SK-N-SH (cell line): ENCODE data around the gene FTO. TPM values are rescaled to one million over a fixed set of nuclear protein-coding genes. Genes with fewer than 3 reads are reported as not detected.

Source experiments
- CTCF ChIA-PET: fragments of 300-600, 350-600 bp; formaldehyde crosslinking; extraction: SDS; loops from one replicate; lab custom pipeline; 2021; lab: Yijun Ruan, JAX
- POLR2A ChIA-PET: fragments of 350-600 bp; sonication (Branson Sonifier 250); formaldehyde crosslinking; extraction: SDS; loops from one replicate; lab custom pipeline; 2020; ENCODE audit warnings: antibody characterized with exemption, inconsistent platforms; lab: Yijun Ruan, JAX
- DNase-seq: peaks from one replicate; pipeline ENCODE4 v3.0.0; 2012
- H2AFZ ChIP-seq: fragments of 200-600 bp; sonication (generic); 2 replicates; pipeline ENCODE4 v1.8.1; 2016; ENCODE audit warnings: antibody characterized with exemption, mild to moderate bottlenecking, low read depth
- H3F3A ChIP-seq: fragments of 200-600 bp; sonication (generic); replicated peaks from 2 replicates; pipeline ENCODE3; 2016; ENCODE audit warnings: antibody characterized with exemption, mild to moderate bottlenecking; ENCODE audit not compliant: insufficient read depth
- H3K27ac ChIP-seq, 2 experiments: fragments of 200-500 bp in 1 of 2; fragments of 200-600 bp in 1 of 2; sonication (Bioruptor generic) in 1 of 2; sonication (generic), shearing (Covaris generic) in 1 of 2; 2 replicates each; pipeline versions ENCODE4 v1.5.1 to v1.6.1; 2014 to 2016; ENCODE audit warnings: low read depth in 2 of 2, inconsistent platforms in 1 of 2, low read length in 1 of 2, mild to moderate bottlenecking in 1 of 2, mixed read lengths in 1 of 2
- H3K27me3 ChIP-seq: fragments of 200-600 bp; sonication (generic), shearing (Covaris generic); 2 replicates; pipeline ENCODE4 v1.6.1; 2016; ENCODE audit warnings: mixed run types; ENCODE audit not compliant: insufficient read depth
- H3K36me3 ChIP-seq, 2 experiments: fragments of 200-500 bp in 1 of 2; fragments of 200-600 bp in 1 of 2; sonication (Bioruptor generic) in 1 of 2; sonication (generic) in 1 of 2; replicated peaks in 1 of 2; 2 replicates each; pipeline versions ENCODE3 to v1.5.1; 2014 to 2016; ENCODE audit warnings: low read length in 1 of 2, mild to moderate bottlenecking in 1 of 2; ENCODE audit not compliant: insufficient read depth in 2 of 2, control insufficient read depth in 1 of 2
- H3K4me1 ChIP-seq, 2 experiments: fragments of 200-500 bp in 1 of 2; fragments of 200-600 bp in 1 of 2; sonication (Bioruptor generic) in 1 of 2; sonication (generic), shearing (Covaris generic) in 1 of 2; 2 replicates each; pipeline versions ENCODE4 v1.5.1 to v1.6.1; 2014 to 2016; ENCODE audit warnings: low read depth in 1 of 2, low read length in 1 of 2, mixed run types in 1 of 2; ENCODE audit not compliant: insufficient read depth in 2 of 2, control insufficient read depth in 1 of 2
- H3K4me2 ChIP-seq: fragments of 200-600 bp; sonication (generic), shearing (Covaris generic); 2 replicates; pipeline ENCODE4 v1.6.1; 2017; ENCODE audit warnings: mixed run types
- H3K4me3 ChIP-seq, 2 experiments: fragments of 200-500 bp in 1 of 2; fragments of 200-600 bp in 1 of 2; sonication (Bioruptor generic) in 1 of 2; sonication (generic), shearing (Covaris generic) in 1 of 2; 2 replicates each; pipeline versions ENCODE4 v1.5.1 to v1.8.1; 2014 to 2016; ENCODE audit warnings: low read depth in 2 of 2, inconsistent platforms in 1 of 2, low read length in 1 of 2, mild to moderate bottlenecking in 1 of 2, mixed read lengths in 1 of 2, moderate library complexity in 1 of 2
- H3K79me2 ChIP-seq: fragments of 200-600 bp; sonication (generic); 2 replicates; pipeline ENCODE4 v1.8.1; 2017; ENCODE audit warnings: mild to moderate bottlenecking; ENCODE audit not compliant: insufficient read depth
- H3K9ac ChIP-seq: fragments of 200-600 bp; sonication (generic); 2 replicates; pipeline ENCODE4 v1.6.1; 2017; ENCODE audit warnings: mixed run types
- H3K9me2 ChIP-seq: fragments of 200-600 bp; sonication (generic); 2 replicates; pipeline ENCODE4 v1.6.1; 2017; ENCODE audit warnings: mixed run types
- H3K9me3 ChIP-seq: fragments of 200-600 bp; sonication (generic); 2 replicates; pipeline ENCODE4 v1.6.1; 2017; ENCODE audit warnings: mixed run types, mild to moderate bottlenecking, moderate library complexity
- H4K20me1 ChIP-seq: fragments of 200-600 bp; sonication (generic); 2 replicates; pipeline ENCODE4 v1.6.1; 2017; ENCODE audit warnings: mild to moderate bottlenecking, mixed run types; ENCODE audit not compliant: insufficient read depth
- EP300 ChIP-seq, 2 experiments: IDR thresholded peaks; 2 replicates each; pipeline versions ENCODE4 v1.4.0 to v1.6.1; 2012; ENCODE audit warnings: borderline replicate concordance in 1 of 2, low read depth in 1 of 2, low read length in 1 of 2
- FOSL2 ChIP-seq: IDR thresholded peaks from 2 replicates; pipeline ENCODE4 v1.4.0; 2012; ENCODE audit warnings: low read depth, mild to moderate bottlenecking, moderate library complexity, borderline replicate concordance
- GABPA ChIP-seq: IDR thresholded peaks from 2 replicates; pipeline ENCODE4 v1.4.0; 2012; ENCODE audit warnings: low read depth, mild to moderate bottlenecking
- GATA2 ChIP-seq: sonication (generic); formaldehyde crosslinking; IDR thresholded peaks from 2 replicates; pipeline ENCODE4 v1.5.0; 2020; ENCODE audit warnings: mild to moderate bottlenecking, missing genetic modification reagents
- NFIC ChIP-seq: IDR thresholded peaks from 2 replicates; pipeline ENCODE4 v1.4.0; 2012; ENCODE audit warnings: borderline replicate concordance
- RFX5 ChIP-seq: IDR thresholded peaks from 2 replicates; pipeline ENCODE4 v1.6.1; 2012; ENCODE audit warnings: mild to moderate bottlenecking, improper control_type of control experiment, low read length
- SIN3A ChIP-seq: IDR thresholded peaks from 2 replicates; pipeline ENCODE4 v1.6.1; 2012; ENCODE audit warnings: low read depth, mild to moderate bottlenecking, low read length, moderate library complexity, borderline replicate concordance
- TCF12 ChIP-seq: IDR thresholded peaks from 2 replicates; pipeline ENCODE4 v1.4.0; 2012
- TEAD4 ChIP-seq: IDR thresholded peaks from 2 replicates; pipeline ENCODE4 v1.4.0; 2012; ENCODE audit warnings: mild to moderate bottlenecking, borderline replicate concordance; ENCODE audit not compliant: insufficient read depth
- polyA plus RNA-seq, 3 experiments: library from polyadenylated mRNA; depleted of rRNA; stranded (reverse); fragments of >200 nt; gene quantifications; 2 replicates each; pipeline ENCODE4 v1.2.3, GENCODE V29; 2012
- TF ChIP-seq, protein P1 (sequence below): IDR thresholded peaks from 2 replicates; pipeline ENCODE4 v1.4.0; 2012; ENCODE audit warnings: low read depth, borderline replicate concordance
- TF ChIP-seq, protein P2 (sequence below): fragments of 150-350 bp; IDR thresholded peaks from 2 replicates; pipeline ENCODE4 v1.6.1; 2016; ENCODE audit warnings: mild to moderate bottlenecking, low read depth, low read length
- TF ChIP-seq, protein P3 (sequence below): IDR thresholded peaks from 2 replicates; pipeline ENCODE4 v1.4.0; 2012; ENCODE audit warnings: low read depth
- TF ChIP-seq, protein P4 (sequence below): fragments of 200-600 bp; sonication (generic); IDR thresholded peaks from 2 replicates; pipeline ENCODE4 v1.6.1; 2017; ENCODE audit warnings: antibody characterized with exemption, mild to moderate bottlenecking, moderate library complexity
- TF ChIP-seq, protein P5 (sequence below): IDR thresholded peaks from 2 replicates; pipeline ENCODE4; 2012

Gene FTO
- polyA plus RNA-seq, 1 of the 3 experiments (the other 2 are of a cell fraction): 41.2 TPM

DNA sequence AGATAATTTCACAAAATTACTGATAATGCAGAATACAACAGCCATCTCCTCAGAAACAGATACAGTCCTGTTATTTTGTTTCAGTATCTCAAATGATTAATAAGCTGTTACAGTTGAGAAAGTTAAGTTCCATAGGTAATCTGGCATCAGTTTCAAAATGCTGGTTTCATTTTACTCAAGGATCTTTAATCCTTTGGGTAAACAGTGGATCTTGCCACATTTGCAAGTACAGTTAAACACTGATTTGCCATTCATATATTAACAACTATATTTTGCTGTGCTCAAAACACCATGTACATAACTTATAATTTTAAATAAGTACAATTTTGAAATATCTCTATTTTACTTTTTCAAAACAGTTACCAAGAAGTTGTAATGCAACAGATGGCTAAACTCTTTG lies 31.5 kb upstream of the FTO start:
- H3K9me2 ChIP-seq: no peaks in the 10 kb centered on the region
- POLR2A ChIA-PET: no interaction called here
- H3K4me2 ChIP-seq: no peak overlapping the region
- no peaks in the 10 kb centered on the region for H3K27me3 ChIP-seq
- TF ChIP-seq TCF12 (no peak), GATA2 (CRISPR knock-in tag) (no peak), SIN3A (no peak), TEAD4 (no peak), NFIC (no peak), RFX5 (no peak), FOSL2 (no peak), EP300 (IDR thresholded peaks at IDR 0.05; ENCODE audit: borderline replicate concordance in 1 of 2, low read depth in 1 of 2, low read length in 1 of 2) (no peak), GABPA (no peak)
- TF ChIP-seq, protein P1, sequence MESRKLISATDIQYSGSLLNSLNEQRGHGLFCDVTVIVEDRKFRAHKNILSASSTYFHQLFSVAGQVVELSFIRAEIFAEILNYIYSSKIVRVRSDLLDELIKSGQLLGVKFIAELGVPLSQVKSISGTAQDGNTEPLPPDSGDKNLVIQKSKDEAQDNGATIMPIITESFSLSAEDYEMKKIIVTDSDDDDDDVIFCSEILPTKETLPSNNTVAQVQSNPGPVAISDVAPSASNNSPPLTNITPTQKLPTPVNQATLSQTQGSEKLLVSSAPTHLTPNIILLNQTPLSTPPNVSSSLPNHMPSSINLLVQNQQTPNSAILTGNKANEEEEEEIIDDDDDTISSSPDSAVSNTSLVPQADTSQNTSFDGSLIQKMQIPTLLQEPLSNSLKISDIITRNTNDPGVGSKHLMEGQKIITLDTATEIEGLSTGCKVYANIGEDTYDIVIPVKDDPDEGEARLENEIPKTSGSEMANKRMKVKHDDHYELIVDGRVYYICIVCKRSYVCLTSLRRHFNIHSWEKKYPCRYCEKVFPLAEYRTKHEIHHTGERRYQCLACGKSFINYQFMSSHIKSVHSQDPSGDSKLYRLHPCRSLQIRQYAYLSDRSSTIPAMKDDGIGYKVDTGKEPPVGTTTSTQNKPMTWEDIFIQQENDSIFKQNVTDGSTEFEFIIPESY: no peak
- TF ChIP-seq, protein P2, sequence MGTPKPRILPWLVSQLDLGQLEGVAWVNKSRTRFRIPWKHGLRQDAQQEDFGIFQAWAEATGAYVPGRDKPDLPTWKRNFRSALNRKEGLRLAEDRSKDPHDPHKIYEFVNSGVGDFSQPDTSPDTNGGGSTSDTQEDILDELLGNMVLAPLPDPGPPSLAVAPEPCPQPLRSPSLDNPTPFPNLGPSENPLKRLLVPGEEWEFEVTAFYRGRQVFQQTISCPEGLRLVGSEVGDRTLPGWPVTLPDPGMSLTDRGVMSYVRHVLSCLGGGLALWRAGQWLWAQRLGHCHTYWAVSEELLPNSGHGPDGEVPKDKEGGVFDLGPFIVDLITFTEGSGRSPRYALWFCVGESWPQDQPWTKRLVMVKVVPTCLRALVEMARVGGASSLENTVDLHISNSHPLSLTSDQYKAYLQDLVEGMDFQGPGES: no peak
- TF ChIP-seq, protein P3, sequence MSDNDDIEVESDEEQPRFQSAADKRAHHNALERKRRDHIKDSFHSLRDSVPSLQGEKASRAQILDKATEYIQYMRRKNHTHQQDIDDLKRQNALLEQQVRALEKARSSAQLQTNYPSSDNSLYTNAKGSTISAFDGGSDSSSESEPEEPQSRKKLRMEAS: no peak
- TF ChIP-seq, protein P4, sequence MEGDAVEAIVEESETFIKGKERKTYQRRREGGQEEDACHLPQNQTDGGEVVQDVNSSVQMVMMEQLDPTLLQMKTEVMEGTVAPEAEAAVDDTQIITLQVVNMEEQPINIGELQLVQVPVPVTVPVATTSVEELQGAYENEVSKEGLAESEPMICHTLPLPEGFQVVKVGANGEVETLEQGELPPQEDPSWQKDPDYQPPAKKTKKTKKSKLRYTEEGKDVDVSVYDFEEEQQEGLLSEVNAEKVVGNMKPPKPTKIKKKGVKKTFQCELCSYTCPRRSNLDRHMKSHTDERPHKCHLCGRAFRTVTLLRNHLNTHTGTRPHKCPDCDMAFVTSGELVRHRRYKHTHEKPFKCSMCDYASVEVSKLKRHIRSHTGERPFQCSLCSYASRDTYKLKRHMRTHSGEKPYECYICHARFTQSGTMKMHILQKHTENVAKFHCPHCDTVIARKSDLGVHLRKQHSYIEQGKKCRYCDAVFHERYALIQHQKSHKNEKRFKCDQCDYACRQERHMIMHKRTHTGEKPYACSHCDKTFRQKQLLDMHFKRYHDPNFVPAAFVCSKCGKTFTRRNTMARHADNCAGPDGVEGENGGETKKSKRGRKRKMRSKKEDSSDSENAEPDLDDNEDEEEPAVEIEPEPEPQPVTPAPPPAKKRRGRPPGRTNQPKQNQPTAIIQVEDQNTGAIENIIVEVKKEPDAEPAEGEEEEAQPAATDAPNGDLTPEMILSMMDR: no peak
- TF ChIP-seq, protein P5, sequence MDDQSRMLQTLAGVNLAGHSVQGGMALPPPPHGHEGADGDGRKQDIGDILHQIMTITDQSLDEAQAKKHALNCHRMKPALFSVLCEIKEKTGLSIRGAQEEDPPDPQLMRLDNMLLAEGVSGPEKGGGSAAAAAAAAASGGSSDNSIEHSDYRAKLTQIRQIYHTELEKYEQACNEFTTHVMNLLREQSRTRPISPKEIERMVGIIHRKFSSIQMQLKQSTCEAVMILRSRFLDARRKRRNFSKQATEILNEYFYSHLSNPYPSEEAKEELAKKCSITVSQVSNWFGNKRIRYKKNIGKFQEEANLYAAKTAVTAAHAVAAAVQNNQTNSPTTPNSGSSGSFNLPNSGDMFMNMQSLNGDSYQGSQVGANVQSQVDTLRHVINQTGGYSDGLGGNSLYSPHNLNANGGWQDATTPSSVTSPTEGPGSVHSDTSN: no peak
- no peaks in the 10 kb centered on the region for H3F3A ChIP-seq
- H3K27ac ChIP-seq: no peak overlapping the region
- no peaks in the 10 kb centered on the region for H4K20me1 ChIP-seq
- H3K79me2 ChIP-seq: no peaks in the 10 kb centered on the region
- no peak for DNase-seq
- H3K9me3 ChIP-seq: no peaks in the 10 kb centered on the region
- H3K4me1 ChIP-seq: peaks cover 0 to under 1% of the 10 kb centered on the region in 2 experiments; a peak in 2 of 4 replicates
- CTCF ChIA-PET: no interaction called here
- H3K4me3 ChIP-seq: no peak overlapping the region
- no peak overlapping the region for H2AFZ ChIP-seq
- H3K36me3 ChIP-seq: peaks cover 6 to 28% of the 10 kb centered on the region in 2 experiments
- no peak overlapping the region for H3K9ac ChIP-seq
